CD14-positive monocyte (primary cell): ENCODE measurements around the gene PEX5L. TPM values are rescaled to one million over a fixed set of nuclear protein-coding genes. Genes with fewer than 3 reads are reported as not detected.

ENCODE experiments used
- DNase-seq, 3 donors: peaks; one replicate each; pipeline ENCODE4 v3.0.0-alpha.2; 2011 to 2022
- H2AFZ ChIP-seq: 2 replicates; pipeline ENCODE4 v1.6.0; 2012; ENCODE audit warnings: mild to moderate bottlenecking, low read depth, low read length, inconsistent platforms; ENCODE audit not compliant: insufficient read depth, poor library complexity, severe bottlenecking
- H3K27ac ChIP-seq, 2 donors: 1 replicate in 1 of 2; 2 replicates in 1 of 2; pipeline ENCODE4 v1.5.1; 2012 to 2013; ENCODE audit warnings: low read length in 2 of 2, control low read depth in 1 of 2, inconsistent platforms in 1 of 2, low read depth in 1 of 2, mild to moderate bottlenecking in 1 of 2
- H3K27me3 ChIP-seq, 2 donors: one replicate each; pipeline versions ENCODE4 v1.6.0 to v1.6.1; 2011 to 2013; ENCODE audit warnings: low read length in 2 of 2; ENCODE audit not compliant: control insufficient read depth in 2 of 2, insufficient read depth in 2 of 2
- H3K36me3 ChIP-seq, 2 donors: replicated peaks in 1 of 2; 1 replicate in 1 of 2; 2 replicates in 1 of 2; pipeline versions ENCODE4 v1.5.1 to v1.6.1; 2012 to 2013; ENCODE audit warnings: low read length in 2 of 2, control low read depth in 1 of 2, inconsistent platforms in 1 of 2, mild to moderate bottlenecking in 1 of 2; ENCODE audit not compliant: insufficient read depth in 2 of 2, control insufficient read depth in 1 of 2
- H3K4me1 ChIP-seq, 2 donors: 1 replicate in 1 of 2; 2 replicates in 1 of 2; pipeline versions ENCODE4 v1.5.1 to v1.6.1; 2012 to 2013; ENCODE audit warnings: low read length in 2 of 2, control low read depth in 1 of 2, inconsistent platforms in 1 of 2, mild to moderate bottlenecking in 1 of 2, moderate library complexity in 1 of 2; ENCODE audit not compliant: insufficient read depth in 2 of 2, control insufficient read depth in 1 of 2
- H3K4me2 ChIP-seq: replicated peaks from 2 replicates; pipeline ENCODE3; 2012; ENCODE audit warnings: low read length, moderate library complexity, mild to moderate bottlenecking; ENCODE audit not compliant: poor library complexity, severe bottlenecking; ENCODE audit errors: extremely low read depth
- H3K4me3 ChIP-seq, 3 experiments: fragments of 200-600 bp in 1 of 3; sonication (generic) in 1 of 3; replicated peaks in 1 of 3; 1 replicate in 2 of 3; 2 replicates in 1 of 3; pipeline ENCODE4 v1.5.1; 2011 to 2013; ENCODE audit warnings: low read length in 3 of 3, mild to moderate bottlenecking in 3 of 3, control low read depth in 2 of 3, low read depth in 2 of 3, inconsistent platforms in 1 of 3, moderate library complexity in 1 of 3
- H3K79me2 ChIP-seq: 2 replicates; pipeline ENCODE4 v1.6.0; 2012; ENCODE audit warnings: mild to moderate bottlenecking, control low read depth, inconsistent platforms, low read length, moderate library complexity; ENCODE audit not compliant: insufficient read depth
- H3K9ac ChIP-seq: 2 replicates; pipeline ENCODE4 v1.6.0; 2017; ENCODE audit warnings: low read length, mild to moderate bottlenecking; ENCODE audit not compliant: insufficient read depth, poor library complexity, severe bottlenecking
- H3K9me3 ChIP-seq, 2 donors: replicated peaks in 1 of 2; 1 replicate in 1 of 2; 2 replicates in 1 of 2; pipeline versions ENCODE4 v1.5.1 to v1.6.1; 2012 to 2013; ENCODE audit warnings: low read length in 2 of 2, control low read depth in 1 of 2; ENCODE audit not compliant: control insufficient read depth in 1 of 2, insufficient read depth in 1 of 2
- H4K20me1 ChIP-seq: 2 replicates; pipeline ENCODE4 v1.6.0; 2012; ENCODE audit warnings: mild to moderate bottlenecking, low read length, control low read depth, moderate library complexity; ENCODE audit not compliant: insufficient read depth
- H3K27ac Mint-ChIP-seq, 7 donors: one replicate each; pipeline ENCODE4 v1.8.0; 2020; ENCODE audit warnings: mild to moderate bottlenecking in 7 of 7, mixed read lengths in 7 of 7, moderate library complexity in 6 of 7, inconsistent platforms in 2 of 7
- H3K27me3 Mint-ChIP-seq, 3 donors: one replicate each; pipeline ENCODE4 v1.8.0; 2021 to 2022; ENCODE audit warnings: low read depth in 3 of 3, mild to moderate bottlenecking in 3 of 3, mixed read lengths in 3 of 3, moderate library complexity in 3 of 3, inconsistent platforms in 1 of 3
- H3K36me3 Mint-ChIP-seq, 2 donors: one replicate each; pipeline ENCODE4 v1.8.0; 2020; ENCODE audit warnings: mixed read lengths in 2 of 2, inconsistent platforms in 1 of 2, mild to moderate bottlenecking in 1 of 2
- H3K4me1 Mint-ChIP-seq: one replicate; pipeline ENCODE4 v1.8.0; 2020; ENCODE audit warnings: mild to moderate bottlenecking, mixed read lengths
- H3K4me3 Mint-ChIP-seq, 2 donors: one replicate each; pipeline ENCODE4 v1.8.0; 2020; ENCODE audit warnings: mild to moderate bottlenecking in 2 of 2, mixed read lengths in 2 of 2, moderate library complexity in 1 of 2
- H3K9me3 Mint-ChIP-seq, 7 donors: one replicate each; pipeline ENCODE4 v1.8.0; 2020 to 2022; ENCODE audit warnings: mixed read lengths in 7 of 7, mild to moderate bottlenecking in 6 of 7, moderate library complexity in 6 of 7, inconsistent platforms in 2 of 7
- WGBS: methylation state at CpG from one replicate; pipeline ENCODE4 v1.1.5; 2013; ENCODE audit warnings: missing lambda C conversion rate; ENCODE audit not compliant: insufficient coverage; 5-methylcytosine and 5-hydroxymethylcytosine counted together
- intact Hi-C, 2 donors: fragments of 100-400 bp; cut with micrococcal nuclease; formaldehyde crosslinking; loops; one replicate each; pipeline versions ENCODE4 v1.15.0 to v1.15.1; 2023
- polyA plus RNA-seq, 3 donors: library from polyadenylated mRNA; depleted of rRNA in 1 of 3; unstranded in 2 of 3; stranded (reverse) in 1 of 3; fragments of 300-500 nt in 2 of 3; fragments of >200 nt in 1 of 3; fragmentation: Illumina TruSeq in 2 of 3; gene quantifications; 1 replicate in 2 of 3; 2 replicates in 1 of 3; pipeline ENCODE4 v1.2.3, GENCODE V29; 2012 to 2021
- TF ChIP-seq, protein P1 (sequence below): fragments of 200-600 bp; IDR thresholded peaks from one replicate; pipeline ENCODE4 v1.8.0; 2022; ENCODE audit warnings: antibody characterized with exemption, mild to moderate bottlenecking

Gene PEX5L
- polyA plus RNA-seq, 3 donors = not detected

DNA sequence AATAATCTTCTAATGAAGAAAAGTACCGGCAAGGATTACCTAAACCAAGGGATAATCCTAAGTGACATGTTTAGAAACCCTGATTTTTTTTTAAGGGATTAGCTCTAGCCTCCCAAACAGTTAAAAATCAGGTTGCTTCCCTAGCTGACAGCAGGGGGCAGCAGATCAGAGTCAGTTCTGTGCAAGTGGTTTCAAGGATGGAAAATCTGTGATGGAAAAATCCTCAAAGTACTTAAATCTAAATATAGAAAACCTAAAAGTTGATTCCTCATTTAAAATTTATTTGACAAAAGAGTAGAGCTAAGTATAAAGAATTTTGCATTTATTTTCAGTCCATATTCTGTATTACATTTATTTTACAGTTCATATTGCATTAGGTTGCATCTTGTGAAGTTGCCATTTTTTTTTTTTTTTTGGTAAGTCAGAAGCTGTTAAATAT is 107.6 kb downstream of the PEX5L start:
- no peaks in the 10 kb centered on the region for H3K36me3 ChIP-seq
- no peaks in the 10 kb centered on the region for H3K79me2 ChIP-seq
- no peaks in the 10 kb centered on the region for H3K4me1 Mint-ChIP-seq
- H3K36me3 Mint-ChIP-seq = no peaks in the 10 kb centered on the region
- TF ChIP-seq, protein P1, sequence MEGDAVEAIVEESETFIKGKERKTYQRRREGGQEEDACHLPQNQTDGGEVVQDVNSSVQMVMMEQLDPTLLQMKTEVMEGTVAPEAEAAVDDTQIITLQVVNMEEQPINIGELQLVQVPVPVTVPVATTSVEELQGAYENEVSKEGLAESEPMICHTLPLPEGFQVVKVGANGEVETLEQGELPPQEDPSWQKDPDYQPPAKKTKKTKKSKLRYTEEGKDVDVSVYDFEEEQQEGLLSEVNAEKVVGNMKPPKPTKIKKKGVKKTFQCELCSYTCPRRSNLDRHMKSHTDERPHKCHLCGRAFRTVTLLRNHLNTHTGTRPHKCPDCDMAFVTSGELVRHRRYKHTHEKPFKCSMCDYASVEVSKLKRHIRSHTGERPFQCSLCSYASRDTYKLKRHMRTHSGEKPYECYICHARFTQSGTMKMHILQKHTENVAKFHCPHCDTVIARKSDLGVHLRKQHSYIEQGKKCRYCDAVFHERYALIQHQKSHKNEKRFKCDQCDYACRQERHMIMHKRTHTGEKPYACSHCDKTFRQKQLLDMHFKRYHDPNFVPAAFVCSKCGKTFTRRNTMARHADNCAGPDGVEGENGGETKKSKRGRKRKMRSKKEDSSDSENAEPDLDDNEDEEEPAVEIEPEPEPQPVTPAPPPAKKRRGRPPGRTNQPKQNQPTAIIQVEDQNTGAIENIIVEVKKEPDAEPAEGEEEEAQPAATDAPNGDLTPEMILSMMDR = peak; percentile 78
- H3K4me3 Mint-ChIP-seq = no peak overlapping the region
- no peaks in the 10 kb centered on the region for H4K20me1 ChIP-seq
- H3K27ac Mint-ChIP-seq = no peak overlapping the region
- no peak overlapping the region for H3K4me3 ChIP-seq
- no CpG with 5 or more reads among the region's 1 CpG for WGBS
- H3K27me3 ChIP-seq = peaks cover 3% of the 10 kb centered on the region in 2 donors
- H3K4me1 ChIP-seq = no peaks in the 10 kb centered on the region
- intact Hi-C loops = no loop called here
- H3K27me3 Mint-ChIP-seq = peaks cover 0 to 6% (median 4%) of the 10 kb centered on the region in 3 donors
- H3K9me3 ChIP-seq = no peaks in the 10 kb centered on the region
- no peak overlapping the region for H2AFZ ChIP-seq
- H3K9ac ChIP-seq = no peak overlapping the region
- no peak overlapping the region for H3K4me2 ChIP-seq
- no peak overlapping the region for H3K27ac ChIP-seq
- H3K9me3 Mint-ChIP-seq = no peaks in the 10 kb centered on the region
- peak in 2 of 3 donors; percentile 0 to 6 for DNase-seq

DNA sequence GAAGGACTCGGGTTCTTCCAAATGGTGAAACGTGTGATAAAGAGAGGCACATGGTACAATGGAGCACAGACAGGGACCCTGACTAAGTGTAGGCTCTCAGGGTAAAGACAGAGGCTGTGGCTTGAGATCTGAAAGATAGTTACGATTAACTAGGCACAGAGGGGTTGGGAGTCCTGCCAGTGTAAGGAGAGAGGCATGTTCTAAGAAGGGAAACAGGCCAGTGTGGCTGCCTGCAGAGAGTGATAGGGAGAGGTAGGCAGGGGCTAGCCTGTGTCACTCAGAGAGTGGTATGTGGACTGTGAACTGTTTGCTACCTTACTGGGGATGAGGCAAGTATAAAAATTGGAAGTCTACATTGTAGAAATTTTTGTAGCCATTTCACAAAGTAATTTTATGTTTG is 109.5 kb downstream of the PEX5L start:
- peaks cover 0 to 2% (median 0%) of the 10 kb centered on the region in 7 donors for H3K9me3 Mint-ChIP-seq
- Histone ChIP-seq H4K20me1 (no peaks in the 10 kb centered on the region), H3K9ac (no peak overlapping the region), H3K4me2 (no peak overlapping the region), H3K79me2 (no peaks in the 10 kb centered on the region), H3K36me3 (no peaks in the 10 kb centered on the region), H3K27me3 (peaks cover 3% of the 10 kb centered on the region in 2 donors), H3K27ac (no peak overlapping the region), H3K4me1 (no peaks in the 10 kb centered on the region), H3K4me3 (no peak overlapping the region), H2AFZ (no peak overlapping the region), H3K9me3 (no peaks in the 10 kb centered on the region)
- no peaks in the 10 kb centered on the region for H3K36me3 Mint-ChIP-seq
- intact Hi-C loops = no loop called here
- WGBS = 82% methylated on average over 3 of the region's 3 CpGs
- no peak overlapping the region for H3K4me3 Mint-ChIP-seq
- H3K27me3 Mint-ChIP-seq = peaks cover 1 to 6% (median 3%) of the 10 kb centered on the region in 3 donors
- TF ChIP-seq, protein P1 = no peak
- H3K4me1 Mint-ChIP-seq = no peaks in the 10 kb centered on the region
- DNase-seq = no peak
- H3K27ac Mint-ChIP-seq = no peak overlapping the region
